ENCODE measurements around the gene ACSF3. TPM values are rescaled to one million over a fixed set of nuclear protein-coding genes. Genes with fewer than 3 reads are reported as not detected.
A peak's percentile ranks its signal among the peaks of the same experiment; 100 is the strongest.

The ACSF3 gene
- total and polyA plus RNA-seq, 2 experiments from 2014 or later = 27.6 to 32.2 TPM

DNA sequence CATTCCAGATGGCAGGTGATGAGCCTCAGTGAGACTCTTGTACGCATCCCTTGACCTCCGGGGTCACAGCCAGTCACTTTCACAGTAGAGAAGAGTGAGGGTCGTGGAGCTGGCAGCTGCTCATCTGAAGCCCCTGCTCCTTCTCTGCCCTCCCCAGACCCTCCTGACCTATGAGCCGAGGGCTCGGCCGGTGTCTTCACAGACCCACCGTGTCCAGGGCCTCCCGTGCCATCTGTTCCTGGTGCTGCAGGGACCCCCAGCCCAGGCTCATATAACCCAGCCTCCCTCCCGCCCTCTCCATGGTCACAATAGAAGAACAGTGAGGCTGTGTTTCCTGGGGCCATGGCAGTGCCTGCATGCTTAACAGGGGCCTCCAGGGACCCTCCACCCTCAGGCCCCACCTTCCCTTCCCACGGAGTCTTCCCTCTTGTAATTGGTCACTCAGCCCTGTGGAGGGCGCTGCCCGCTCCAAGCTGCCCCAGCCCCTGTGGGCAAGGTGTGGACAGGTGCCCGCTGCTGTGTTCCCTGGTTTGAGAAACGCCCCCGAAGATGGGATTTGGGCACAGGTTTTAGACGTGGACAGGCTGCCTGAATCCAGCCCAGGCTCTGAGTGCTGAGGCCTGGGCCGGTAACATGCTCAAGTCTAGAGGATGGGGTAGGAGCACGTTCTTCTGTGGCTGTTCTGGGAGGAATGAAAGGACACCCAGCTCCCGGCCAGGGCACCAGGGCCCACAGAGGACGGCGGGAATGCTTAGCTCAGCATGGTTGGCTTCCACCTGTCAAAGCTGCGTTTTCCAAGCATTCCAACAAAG is 38.7 kb downstream of the ACSF3 start:
- Histone ChIP-seq H3K36me3 (peaks cover 3% of the 10 kb centered on the region), H3K27ac (no peak overlapping the region), H3K4me1 (ENCODE audit: low read depth) (no peaks in the 10 kb centered on the region), H3K27me3 (no peaks in the 10 kb centered on the region), H3K4me3 (no peak overlapping the region), H3K9me3 (ENCODE audit: low read depth) (no peaks in the 10 kb centered on the region)
- TF ChIP-seq, protein P1, sequence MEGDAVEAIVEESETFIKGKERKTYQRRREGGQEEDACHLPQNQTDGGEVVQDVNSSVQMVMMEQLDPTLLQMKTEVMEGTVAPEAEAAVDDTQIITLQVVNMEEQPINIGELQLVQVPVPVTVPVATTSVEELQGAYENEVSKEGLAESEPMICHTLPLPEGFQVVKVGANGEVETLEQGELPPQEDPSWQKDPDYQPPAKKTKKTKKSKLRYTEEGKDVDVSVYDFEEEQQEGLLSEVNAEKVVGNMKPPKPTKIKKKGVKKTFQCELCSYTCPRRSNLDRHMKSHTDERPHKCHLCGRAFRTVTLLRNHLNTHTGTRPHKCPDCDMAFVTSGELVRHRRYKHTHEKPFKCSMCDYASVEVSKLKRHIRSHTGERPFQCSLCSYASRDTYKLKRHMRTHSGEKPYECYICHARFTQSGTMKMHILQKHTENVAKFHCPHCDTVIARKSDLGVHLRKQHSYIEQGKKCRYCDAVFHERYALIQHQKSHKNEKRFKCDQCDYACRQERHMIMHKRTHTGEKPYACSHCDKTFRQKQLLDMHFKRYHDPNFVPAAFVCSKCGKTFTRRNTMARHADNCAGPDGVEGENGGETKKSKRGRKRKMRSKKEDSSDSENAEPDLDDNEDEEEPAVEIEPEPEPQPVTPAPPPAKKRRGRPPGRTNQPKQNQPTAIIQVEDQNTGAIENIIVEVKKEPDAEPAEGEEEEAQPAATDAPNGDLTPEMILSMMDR (IDR thresholded peaks at IDR 0.05; ENCODE audit: low read depth, low read length) = peak; percentile 2
- no peak for DNase-seq (ENCODE audit: low read depth in 1 of 2, low spot score in 1 of 2)

DNA sequence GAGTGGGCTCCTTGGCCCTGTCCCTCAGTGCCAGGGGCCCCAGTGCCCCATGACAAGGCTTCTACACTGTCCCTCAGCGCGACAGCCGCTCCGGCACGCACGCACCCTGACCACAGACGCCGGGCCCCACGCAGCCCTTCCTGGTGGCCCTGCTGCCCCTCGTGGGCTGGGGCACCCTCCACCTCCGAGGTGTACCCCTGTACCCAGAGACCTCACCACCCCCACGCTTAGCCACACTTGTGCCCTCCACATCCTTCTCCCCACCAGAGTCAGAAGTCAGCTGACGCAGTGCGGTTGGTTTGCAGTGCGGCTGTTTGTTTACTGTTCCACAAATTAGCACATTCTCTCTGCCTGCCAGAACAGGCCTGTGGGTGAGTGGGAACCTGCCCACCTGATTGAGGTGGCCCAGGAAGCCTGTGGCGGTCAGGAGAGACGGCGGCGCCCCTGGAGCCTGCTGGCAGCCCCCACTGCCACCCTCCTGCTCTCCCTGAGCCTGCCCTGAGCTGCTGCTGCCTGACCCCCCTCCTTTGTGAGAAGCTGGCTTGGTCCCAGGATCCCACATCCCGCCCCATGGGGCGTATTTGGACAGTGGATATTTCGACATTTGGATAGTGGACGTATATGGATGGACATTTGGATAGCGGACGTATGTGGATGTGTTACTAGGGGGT is 39.9 kb downstream of the ACSF3 start:
- H3K4me1 ChIP-seq (ENCODE audit: low read depth) = no peaks in the 10 kb centered on the region
- no peak overlapping the region for H3K27ac ChIP-seq
- TF ChIP-seq, protein P1 (IDR thresholded peaks at IDR 0.05; ENCODE audit: low read depth, low read length) = no peak
- no peak for DNase-seq (ENCODE audit: low read depth in 1 of 2, low spot score in 1 of 2)
- H3K4me3 ChIP-seq = no peak overlapping the region
- peaks cover 3% of the 10 kb centered on the region for H3K36me3 ChIP-seq
- no peaks in the 10 kb centered on the region for H3K9me3 ChIP-seq (ENCODE audit: low read depth)
- H3K27me3 ChIP-seq = no peaks in the 10 kb centered on the region

DNA sequence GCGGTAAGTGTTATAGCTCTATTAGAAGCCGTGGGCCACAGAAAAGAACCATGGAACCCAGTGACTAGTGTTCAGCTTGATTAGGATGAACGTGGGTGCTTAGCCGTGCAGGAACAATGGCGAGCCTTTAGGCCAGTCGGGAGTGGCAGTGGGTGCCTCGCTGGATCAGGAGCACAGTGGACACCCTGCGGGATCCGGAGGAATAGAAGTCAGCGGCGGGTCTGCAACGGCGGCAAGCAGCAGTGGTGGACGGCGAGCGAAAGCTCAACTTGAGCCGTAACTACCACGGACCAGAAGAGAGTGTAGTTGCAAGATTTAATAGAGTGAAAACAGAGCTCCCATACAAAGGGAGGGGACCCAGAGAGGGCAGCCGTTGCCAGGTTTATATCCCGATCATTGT is 40.6 kb downstream of the ACSF3 start:
- Histone ChIP-seq H3K36me3 (peaks cover 3% of the 10 kb centered on the region), H3K27me3 (no peaks in the 10 kb centered on the region), H3K27ac (no peak overlapping the region), H3K9me3 (ENCODE audit: low read depth) (no peaks in the 10 kb centered on the region), H3K4me1 (ENCODE audit: low read depth) (no peaks in the 10 kb centered on the region), H3K4me3 (no peak overlapping the region)
- TF ChIP-seq, protein P1 (IDR thresholded peaks at IDR 0.05; ENCODE audit: low read depth, low read length) = no peak
- DNase-seq (ENCODE audit: low read depth in 1 of 2, low spot score in 1 of 2) = no peak

DNA sequence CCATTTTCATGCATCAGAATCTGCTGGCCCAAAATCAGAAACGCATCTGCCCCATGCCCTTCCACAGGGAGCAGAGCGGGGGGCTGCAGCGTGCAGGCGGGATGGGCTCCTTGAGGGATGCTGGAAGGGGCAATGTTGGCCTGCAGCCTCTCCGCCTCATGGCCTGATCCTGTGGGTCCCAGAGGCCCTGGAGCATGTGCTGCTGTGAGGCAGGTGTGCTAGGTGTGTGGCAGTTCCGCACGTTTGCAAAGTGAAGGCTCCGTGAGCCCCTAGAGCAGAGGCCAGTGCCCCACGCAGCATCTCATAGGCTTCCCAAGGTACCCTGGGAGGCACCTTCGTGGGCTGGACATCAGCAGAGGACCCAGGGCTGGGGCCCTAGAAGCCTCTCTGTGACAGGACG is 41.5 kb downstream of the ACSF3 start:
- Histone ChIP-seq H3K27me3 (no peaks in the 10 kb centered on the region), H3K36me3 (no peaks in the 10 kb centered on the region), H3K4me3 (no peak overlapping the region), H3K9me3 (ENCODE audit: low read depth) (no peaks in the 10 kb centered on the region), H3K27ac (no peak overlapping the region), H3K4me1 (ENCODE audit: low read depth) (no peaks in the 10 kb centered on the region)
- no peak for DNase-seq (ENCODE audit: low read depth in 1 of 2, low spot score in 1 of 2)
- TF ChIP-seq, protein P1 (IDR thresholded peaks at IDR 0.05; ENCODE audit: low read depth, low read length) = no peak

DNA sequence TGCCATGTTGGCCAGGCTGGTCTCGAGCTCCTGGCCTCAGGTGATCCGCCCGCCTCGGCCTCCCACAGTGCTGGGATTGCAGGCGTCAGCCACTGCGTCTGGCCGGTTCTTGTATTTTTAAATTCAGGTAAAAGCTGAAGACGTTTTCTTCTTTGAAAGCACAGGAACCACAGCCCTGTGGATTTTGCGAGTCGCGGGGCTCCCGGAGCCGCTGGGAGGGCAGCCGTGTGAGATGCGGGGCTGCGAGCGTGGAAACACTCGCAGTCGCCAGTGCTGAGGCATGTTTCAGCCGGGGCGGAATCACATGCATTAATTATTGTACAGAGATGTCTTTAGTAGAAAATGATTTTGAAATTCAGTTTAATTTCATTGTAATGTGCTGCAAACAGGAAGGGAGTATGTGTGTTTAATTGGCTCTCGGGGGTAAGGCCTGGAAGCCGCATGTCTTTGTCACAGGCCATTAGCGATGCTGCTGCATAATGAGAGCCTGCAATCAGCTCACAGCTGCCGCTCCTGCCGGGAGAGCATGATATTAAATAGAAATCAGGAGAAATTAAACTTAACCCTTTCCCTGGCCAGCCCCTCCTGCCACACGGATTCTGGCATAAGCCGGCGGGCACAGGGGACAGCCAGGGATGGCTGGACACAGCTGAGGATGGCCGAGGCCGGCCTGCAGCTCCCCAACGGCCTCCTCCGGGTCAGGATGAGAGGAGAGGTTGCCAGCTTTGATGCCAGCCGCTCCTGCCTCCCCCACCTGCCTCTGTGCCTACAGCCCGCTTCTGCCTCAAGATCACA is 42.5 kb downstream of the ACSF3 start:
- DNase-seq (ENCODE audit: low read depth in 1 of 2, low spot score in 1 of 2) = no peak
- Histone ChIP-seq H3K27ac (no peak overlapping the region), H3K27me3 (no peaks in the 10 kb centered on the region), H3K9me3 (ENCODE audit: low read depth) (no peaks in the 10 kb centered on the region), H3K36me3 (no peaks in the 10 kb centered on the region), H3K4me3 (no peak overlapping the region), H3K4me1 (ENCODE audit: low read depth) (no peaks in the 10 kb centered on the region)
- TF ChIP-seq, protein P1 (IDR thresholded peaks at IDR 0.05; ENCODE audit: low read depth, low read length) = no peak
